Measurements from ENCODE around the gene CAMKK2.

CAMKK2 gene

DNA sequence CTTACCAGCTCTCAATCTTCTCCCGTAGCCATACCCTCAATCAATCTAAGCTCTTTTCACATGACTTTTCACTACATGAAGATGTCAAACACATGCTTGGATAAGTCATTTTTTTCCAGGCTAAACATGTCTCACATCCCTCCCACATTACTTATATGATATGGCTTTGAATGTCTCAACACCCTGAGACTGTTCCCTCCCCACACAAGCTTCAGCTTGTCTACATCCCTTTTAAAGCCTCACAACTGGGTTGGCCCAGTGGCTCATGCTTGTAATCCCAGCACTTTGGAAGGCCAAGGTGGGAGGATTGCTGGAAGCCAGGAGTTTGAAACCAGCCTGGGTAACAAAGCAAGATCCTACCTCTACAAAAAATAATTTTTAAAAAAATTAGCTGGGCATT, 37.2 kb upstream of the CAMKK2 start:
- DNase-seq (ENCODE audit: low read depth) = no peak
- TF ChIP-seq POLR2A (IDR thresholded peaks at IDR 0.05; ENCODE audit: extremely low read depth, insufficient read length) (no peak), CTCF (IDR thresholded peaks at IDR 0.05; ENCODE audit: low read depth, low read length) (no peak), MYC (IDR thresholded peaks at IDR 0.05; ENCODE audit: low read depth, low read length) (no peak)
- TF ChIP-seq, protein P1, sequence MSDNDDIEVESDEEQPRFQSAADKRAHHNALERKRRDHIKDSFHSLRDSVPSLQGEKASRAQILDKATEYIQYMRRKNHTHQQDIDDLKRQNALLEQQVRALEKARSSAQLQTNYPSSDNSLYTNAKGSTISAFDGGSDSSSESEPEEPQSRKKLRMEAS (IDR thresholded peaks at IDR 0.05; ENCODE audit: low read depth, low read length) = no peak
- H3K4me3 ChIP-seq (ENCODE audit: low read depth, low read length) = no peak overlapping the region

- TF ChIP-seq CTCF (IDR thresholded peaks at IDR 0.05; ENCODE audit: low read depth, low read length) (no peak), POLR2A (IDR thresholded peaks at IDR 0.05; ENCODE audit: extremely low read depth, insufficient read length) (no peak), MYC (IDR thresholded peaks at IDR 0.05; ENCODE audit: low read depth, low read length) (no peak)
- TF ChIP-seq, protein P1 (IDR thresholded peaks at IDR 0.05; ENCODE audit: low read depth, low read length) = no peak
- no peak overlapping the region for H3K4me3 ChIP-seq (ENCODE audit: low read depth, low read length)
- no peak for DNase-seq (ENCODE audit: low read depth)
These were observed 34.7 kb upstream of the CAMKK2 start for GRCh38 chr12:121331248-121331647.

GRCh38 chr12:121330692-121331091, 34.2 kb upstream of the CAMKK2 start:
- H3K4me3 ChIP-seq (ENCODE audit: low read depth, low read length) = no peak overlapping the region
- DNase-seq (ENCODE audit: low read depth) = no peak
- TF ChIP-seq POLR2A (IDR thresholded peaks at IDR 0.05; ENCODE audit: extremely low read depth, insufficient read length) (no peak), CTCF (IDR thresholded peaks at IDR 0.05; ENCODE audit: low read depth, low read length) (no peak), MYC (IDR thresholded peaks at IDR 0.05; ENCODE audit: low read depth, low read length) (no peak)
- TF ChIP-seq, protein P1 (IDR thresholded peaks at IDR 0.05; ENCODE audit: low read depth, low read length) = no peak

- H3K4me3 ChIP-seq (ENCODE audit: low read depth, low read length) = no peak overlapping the region
- TF ChIP-seq MYC (IDR thresholded peaks at IDR 0.05; ENCODE audit: low read depth, low read length) (no peak), CTCF (IDR thresholded peaks at IDR 0.05; ENCODE audit: low read depth, low read length) (no peak), POLR2A (IDR thresholded peaks at IDR 0.05; ENCODE audit: extremely low read depth, insufficient read length) (no peak)
- no peak for DNase-seq (ENCODE audit: low read depth)
These were observed 33.7 kb upstream of the CAMKK2 start for GRCh38 chr12:121330195-121330594.

- DNase-seq (ENCODE audit: low read depth) = no peak
- no peak overlapping the region for H3K4me3 ChIP-seq (ENCODE audit: low read depth, low read length)
- TF ChIP-seq CTCF (IDR thresholded peaks at IDR 0.05; ENCODE audit: low read depth, low read length) (no peak), POLR2A (IDR thresholded peaks at IDR 0.05; ENCODE audit: extremely low read depth, insufficient read length) (no peak), MYC (IDR thresholded peaks at IDR 0.05; ENCODE audit: low read depth, low read length) (no peak)
- TF ChIP-seq, protein P1 (IDR thresholded peaks at IDR 0.05; ENCODE audit: low read depth, low read length) = no peak
These were observed 32.1 kb upstream of the CAMKK2 start for GRCh38 chr12:121328620-121329019.

Measured in NB4 (cell line).